Daoy (cell line): Measurements from ENCODE around the gene SLC35D2. TPM values are rescaled to one million over a fixed set of nuclear protein-coding genes. Genes with fewer than 3 reads are reported as not detected.
"Not testable (repeated sequence)": the region's sequence is repeated elsewhere in the genome, so short reads cannot be mapped to it uniquely, and the experiment has no call there.

Source experiments
- DNase-seq: peaks from one replicate; pipeline ENCODE4 v3.0.0-alpha.2; 2015; ENCODE audit warnings: low read depth
- total RNA-seq: library from RNA; depleted of rRNA; stranded (reverse); fragments of >200 nt; shearing (Covaris generic); gene quantifications from 2 replicates; pipeline ENCODE4 v1.2.3, GENCODE V29; 2014

The SLC35D2 gene
- total RNA-seq, 1 experiment from 2014 or later: 18.6 TPM

DNA sequence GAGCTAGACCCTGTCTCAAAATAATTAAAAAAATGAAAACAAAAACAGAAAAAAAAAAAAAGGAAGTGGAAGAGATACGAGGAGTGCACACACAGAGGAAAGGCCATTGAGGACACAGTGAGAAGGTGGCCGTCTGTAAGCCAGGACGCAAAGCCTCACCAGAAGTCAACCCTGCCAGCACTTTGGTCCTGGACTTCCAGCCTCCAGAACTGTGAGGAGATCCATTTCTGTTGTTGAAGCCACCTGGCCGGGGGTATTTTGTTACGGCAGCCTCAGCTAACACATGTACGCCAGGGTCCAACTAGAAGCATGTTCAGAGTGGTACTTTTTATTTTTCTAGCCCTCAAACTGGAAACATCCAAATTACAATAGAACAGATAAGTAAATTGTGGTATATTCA is 21.8 kb downstream of the SLC35D2 start:
- no peak for DNase-seq

DNA sequence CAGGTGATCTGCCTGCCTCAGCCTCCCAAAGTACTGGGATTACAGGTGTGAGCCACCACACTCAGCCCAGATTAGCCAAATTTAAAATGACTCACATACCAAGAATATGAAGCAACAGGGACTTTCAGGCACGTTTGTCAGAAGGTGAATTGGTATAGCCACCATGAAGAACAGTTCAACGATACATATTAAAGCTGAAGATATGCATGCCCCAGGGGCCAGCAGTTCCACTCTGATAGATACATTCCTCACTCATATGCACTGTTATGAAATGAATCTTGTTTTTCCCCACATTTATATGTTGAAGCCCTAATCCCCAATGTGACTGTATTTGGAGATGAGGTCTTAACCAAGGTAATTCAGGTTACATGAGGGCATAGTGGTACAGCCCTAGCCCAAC is 22.5 kb downstream of the SLC35D2 start:
- DNase-seq: no peak

DNA sequence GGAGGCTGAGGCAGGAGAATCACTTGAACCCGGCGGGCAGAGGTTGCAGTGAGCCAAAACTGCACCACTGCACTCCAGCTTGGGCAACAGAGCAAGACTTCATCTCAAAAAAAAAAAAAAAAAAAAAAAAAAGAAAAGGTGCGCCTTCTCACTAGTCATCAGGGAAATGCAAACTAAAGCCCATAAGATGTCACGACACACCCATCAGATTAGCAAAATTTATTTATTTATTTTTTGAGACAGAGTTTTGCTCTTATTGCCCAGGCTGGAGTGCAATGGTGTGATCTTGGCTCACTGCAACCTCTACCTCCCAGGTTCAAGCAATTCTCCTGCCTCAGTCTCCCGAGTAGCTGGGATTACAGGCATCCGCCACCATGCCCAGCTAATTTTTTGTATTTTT is 23.0 kb downstream of the SLC35D2 start:
- not testable (repeated sequence) for DNase-seq

DNA sequence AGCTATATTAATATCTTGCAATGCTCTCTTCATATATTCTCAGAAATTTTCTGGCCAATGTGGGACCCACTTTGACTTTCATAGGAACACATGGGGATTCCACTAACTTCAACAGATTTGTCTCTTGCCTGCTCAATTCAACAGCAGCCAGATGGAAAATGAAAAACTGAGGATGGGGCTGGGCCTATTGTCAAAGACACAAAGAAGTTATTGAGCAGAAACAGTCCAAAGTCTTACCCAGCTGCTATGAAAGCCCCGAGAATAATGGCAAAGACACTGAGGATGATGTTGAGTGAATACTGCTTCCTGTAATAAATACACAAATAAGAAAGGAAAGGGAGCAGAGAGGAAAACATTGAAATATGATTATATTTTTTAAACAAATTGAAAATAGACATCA is 32.6 kb downstream of the SLC35D2 start:
- DNase-seq: no peak

DNA sequence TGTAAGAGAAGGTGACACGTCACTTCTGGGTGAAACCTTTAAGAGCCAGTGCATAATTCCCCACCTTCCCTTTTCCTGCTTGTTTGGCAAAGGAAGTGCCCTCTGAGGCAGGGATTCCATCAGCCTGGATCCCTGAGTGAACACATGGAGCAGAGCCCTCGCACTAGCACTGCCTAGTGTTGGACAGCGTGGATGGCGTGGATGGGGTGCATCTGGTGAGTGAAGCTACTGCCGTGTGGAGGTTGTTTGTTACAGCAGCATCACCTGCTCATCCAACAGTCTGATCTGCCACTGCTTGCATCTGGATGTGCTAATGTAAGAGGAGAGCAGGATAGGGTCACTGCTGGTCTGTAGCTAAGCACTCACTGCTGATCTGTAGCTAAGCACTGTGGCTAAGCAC is 35.2 kb downstream of the SLC35D2 start:
- DNase-seq: no peak

DNA sequence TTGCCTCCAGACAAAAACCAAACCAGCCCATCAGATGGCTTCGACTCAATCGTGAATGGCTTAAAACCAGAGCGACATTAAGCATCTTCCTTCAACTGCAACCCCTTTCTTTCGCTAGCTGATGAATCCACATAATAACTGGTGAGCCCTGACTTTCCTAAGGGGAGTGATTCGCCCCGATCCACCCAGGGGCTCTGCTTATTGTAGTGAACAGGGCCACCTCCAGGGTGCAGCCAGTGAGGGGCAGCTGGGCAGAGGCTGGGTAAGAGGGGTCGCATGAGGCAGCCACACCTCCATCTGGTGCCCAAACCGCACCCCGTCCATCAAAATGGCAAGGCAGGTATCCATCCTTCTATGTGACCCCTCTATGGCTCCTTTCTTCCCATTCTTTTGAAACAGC is 38.0 kb downstream of the SLC35D2 start:
- DNase-seq: no peak

DNA sequence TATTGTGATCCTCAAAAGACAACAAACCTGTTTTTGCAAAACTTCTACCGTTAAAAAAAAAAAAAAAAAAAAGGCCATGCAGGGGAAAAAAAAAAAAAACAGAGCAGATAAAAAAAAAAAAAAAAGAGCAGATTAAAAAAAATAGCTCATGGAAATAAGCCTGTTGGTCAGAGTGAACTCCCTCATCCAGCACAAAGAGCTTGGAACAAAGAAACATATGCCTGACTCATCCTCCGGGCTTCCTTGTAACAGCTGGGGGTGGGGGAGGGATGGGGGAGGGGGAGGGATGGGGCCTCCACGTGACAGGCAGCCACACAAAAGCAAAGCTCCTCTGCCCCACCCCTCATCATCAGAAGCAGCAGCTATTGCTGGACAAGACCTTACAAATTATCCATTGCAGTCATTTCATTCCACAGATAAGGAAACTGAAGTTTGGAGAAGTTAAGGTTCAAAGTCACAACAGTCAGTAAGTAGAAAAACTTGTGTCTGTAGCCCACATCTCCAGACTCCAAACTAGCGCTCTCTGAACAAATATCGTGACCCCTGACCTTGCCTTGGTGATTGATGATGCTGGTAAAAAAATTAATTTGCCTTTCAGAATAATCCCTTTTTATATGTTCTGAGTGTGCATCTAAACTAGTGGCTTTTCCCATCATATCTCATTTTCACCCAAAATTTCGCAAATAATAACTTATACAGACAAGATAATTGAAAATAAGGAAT is 38.9 kb downstream of the SLC35D2 start:
- peak; percentile 91 for DNase-seq

DNA sequence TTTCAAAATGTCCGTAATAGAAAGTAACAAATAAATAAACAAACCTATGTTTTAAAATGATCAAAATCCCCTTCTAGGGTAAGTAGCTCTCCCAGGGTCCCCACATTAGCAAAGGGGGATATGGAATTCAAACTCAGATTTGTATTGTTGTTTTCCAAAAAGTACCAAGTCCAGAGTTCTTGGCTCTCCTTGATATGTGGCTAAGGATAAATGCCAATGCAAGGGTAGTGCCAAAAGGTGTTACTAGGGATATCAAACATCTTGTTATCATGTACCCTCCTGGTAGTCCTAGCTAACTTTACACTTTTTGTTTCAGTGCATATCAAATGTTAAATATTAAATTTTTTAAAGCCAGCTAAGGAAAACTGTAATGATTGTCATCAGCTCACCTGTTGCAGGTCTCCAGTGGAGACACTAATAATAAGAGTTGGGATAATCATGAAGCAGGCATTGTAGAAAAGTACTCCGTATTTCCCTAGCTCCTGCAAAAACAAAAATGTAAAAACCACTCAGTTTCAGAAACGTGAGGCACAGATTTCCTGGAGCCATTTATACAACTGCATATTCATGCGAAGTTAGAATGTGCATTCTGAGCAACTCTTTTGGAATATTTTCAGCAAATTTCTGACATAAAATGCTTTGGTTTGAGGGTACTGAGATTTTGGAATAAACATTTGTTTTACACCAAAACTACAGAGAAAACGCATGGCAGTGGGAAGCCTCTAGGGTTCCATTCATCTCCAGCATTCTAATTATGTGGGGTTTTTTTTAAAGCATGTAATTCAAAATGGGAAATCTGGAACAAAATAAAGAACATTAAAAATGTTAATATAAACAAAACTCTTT is 39.8 kb downstream of the SLC35D2 start:
- DNase-seq: no peak

DNA sequence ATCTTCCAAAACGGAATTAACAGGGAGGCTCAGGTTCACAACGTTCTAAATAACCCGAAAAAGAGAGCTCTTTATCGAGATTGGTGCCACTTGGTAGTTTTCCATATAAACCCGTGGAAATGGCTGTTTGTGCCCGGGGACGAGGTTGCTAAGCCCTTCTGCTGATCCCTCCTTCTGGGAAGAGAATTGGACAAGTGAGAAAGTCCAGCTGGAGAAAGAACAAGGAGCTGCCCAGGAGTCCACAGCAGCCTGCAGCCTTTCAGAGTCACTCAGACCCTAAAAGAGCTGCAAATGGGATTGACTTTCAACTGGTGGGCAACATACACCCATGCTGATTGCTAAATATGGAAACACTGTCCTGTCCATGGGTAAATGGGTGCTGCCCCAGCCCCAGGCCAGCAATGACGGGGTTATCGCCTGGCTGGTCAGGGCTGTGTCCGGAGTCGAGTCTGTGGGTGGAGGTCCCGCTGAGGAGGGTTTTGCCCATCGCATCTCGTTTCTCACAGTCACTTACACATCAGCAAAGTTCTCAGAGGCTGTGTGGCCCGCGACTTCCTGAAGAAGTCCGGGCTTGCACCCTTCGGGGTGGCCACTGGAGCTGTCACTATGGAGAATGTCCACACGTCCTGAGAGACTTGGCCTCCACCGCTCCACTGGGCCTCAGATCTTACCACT is 40.8 kb downstream of the SLC35D2 start:
- no peak for DNase-seq

DNA sequence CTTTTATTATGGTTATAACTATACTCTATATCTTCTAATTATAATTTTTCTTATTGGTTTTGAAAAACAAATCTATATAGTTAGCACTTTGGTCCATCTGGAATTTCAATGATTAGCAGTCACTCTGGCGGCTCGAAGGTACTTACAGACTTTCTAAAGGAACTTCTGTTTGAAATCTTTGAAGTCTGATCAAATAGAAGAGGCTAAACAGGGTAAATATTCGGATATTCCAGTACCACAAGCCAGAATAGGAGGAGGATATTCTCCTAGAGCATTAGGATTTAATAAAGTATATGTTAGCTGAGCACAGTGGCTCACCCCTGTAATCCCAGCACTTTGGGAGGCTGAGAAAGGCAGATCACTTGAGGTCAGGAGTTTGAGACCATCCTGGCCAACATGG is 42.8 kb downstream of the SLC35D2 start:
- no peak for DNase-seq

DNA sequence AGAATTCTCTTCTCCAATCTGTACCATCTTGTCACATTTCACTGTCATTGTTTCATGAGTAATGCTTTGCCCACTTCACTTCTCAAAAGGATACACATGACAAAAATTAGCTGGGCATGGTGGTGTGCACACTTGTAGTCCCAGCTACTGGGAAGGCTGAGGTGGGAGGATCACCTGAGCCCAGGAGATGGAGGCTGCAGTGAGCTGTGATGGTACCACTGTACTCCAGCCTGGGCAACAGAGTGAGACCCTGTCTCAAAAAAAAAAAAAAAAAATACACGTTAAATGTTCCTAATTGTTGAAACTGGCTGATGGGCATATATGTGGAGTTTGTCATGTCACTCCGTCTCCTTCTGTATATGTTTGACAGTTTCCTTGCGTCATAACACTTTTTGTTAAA is 45.2 kb downstream of the SLC35D2 start:
- no peak for DNase-seq

DNA sequence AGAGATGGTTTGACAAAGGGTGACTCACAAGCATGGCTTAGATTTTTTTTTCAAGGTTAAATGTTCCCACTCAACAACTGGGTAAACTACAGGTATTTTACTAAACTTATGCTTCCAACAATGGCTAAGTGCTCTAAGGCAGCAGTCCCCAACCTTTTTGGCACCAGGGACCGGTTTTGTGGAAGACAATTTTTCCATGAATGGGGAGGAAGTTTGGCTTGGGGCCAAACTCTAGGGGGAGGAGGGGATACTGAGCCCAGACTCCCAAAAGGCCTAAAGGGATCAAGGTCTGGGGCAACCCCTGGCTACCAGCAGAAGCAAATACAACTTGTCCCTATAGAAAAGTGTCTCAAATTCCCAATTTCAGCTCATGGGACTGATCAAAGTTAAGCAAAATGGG is 49.6 kb downstream of the SLC35D2 start:
- no peak for DNase-seq

DNA sequence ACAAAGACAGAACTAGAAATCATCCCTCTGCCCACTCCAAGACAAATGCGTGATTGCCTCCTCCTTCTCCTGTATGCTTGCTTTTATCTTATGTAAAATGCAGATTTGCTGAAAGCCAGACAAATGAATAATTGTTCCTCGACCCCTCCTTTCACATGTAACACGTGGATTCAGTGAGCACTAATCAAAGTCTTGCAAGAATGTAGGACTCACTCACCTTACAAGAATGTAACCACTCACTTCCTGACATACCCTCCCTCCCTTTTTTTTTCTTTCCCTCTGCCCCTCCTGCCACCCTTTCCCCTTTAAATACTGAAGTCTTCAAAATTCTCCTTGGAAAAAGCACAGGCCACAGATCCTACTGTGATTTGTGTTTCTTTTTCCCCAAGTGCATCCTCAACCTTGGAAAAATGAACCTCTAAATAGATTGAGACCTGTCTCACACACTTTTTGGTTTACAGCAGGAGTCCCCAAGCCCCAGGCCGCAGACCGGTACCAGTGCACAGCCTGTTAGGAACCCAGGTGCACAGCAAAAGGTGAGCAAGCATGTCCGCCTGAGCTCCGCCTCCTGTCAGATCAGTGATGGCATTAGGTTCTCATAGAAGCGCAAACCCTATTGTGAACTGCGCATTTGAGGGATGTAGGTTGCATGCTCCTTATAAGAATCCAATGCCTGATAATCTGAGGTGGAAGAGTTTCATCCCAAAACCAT is 52.1 kb downstream of the SLC35D2 start:
- DNase-seq: peak; percentile 68

DNA sequence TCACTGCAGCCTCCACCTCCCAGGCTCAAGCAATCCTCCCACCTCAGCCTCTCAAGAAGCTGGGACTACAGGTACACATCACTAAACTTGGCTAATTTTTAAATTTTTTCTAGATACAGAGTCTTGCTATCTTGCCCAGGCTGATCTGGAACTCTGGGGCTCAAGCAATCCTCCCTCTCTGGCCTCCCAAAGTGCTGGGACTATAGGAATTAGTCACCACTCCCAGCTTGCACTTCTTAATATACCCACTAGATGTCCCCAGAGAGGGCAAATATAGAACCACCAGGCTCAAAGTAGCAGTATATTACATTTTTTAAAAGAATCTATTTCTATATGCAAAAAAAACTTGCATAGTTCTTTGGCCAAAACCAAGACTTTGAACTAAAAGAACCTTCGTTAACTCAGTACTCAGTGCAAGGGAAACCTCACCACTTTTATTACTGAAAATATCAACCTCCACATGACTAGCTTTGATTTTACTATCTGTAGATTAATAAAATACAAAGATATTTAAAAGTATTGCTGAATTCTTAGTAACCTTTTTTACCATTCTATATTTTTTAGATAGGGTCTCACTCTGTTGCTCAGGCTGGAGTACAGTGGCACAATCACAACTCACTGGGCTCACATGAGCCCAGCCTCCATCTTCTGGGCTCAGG is 55.7 kb downstream of the SLC35D2 start:
- peak; percentile 56 for DNase-seq

DNA sequence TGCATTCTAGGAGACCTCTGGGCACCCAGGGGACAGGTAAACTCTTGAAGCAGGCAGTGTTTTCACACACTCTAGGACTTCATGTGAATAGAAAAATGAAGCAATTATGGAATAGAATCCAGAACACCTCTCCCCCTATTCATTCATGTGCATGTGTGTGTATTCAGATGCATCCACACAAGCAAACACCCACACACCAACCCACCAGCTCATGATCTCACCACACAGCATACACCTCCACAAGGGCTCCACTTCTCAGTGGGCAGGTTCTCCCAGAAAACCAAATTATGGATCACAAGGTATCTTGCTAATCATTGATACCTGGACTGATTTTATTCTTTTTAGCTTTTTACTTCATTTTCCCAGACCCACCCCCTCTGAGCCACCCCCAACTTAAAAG is 60.3 kb downstream of the SLC35D2 start:
- DNase-seq: no peak

DNA sequence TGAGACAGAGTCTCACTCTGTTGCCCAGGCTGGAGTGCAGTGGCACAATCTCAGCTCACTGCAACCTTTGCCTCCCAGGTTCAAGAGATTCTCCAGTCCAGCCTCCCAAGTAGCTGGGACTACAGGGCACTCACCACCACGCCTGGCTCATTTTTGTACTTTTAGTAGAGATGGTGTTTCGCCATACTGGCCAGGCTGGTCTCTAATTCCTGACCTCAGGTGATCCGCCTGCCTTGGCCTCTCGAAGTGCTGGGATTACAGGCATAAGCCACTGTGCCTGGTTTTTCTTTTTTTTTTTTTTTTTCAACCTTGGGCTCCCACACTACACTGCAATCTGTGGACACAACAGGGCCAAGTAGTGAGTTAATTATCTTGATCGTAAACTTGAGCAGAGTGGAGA is 60.8 kb downstream of the SLC35D2 start:
- DNase-seq: not testable (repeated sequence)

DNA sequence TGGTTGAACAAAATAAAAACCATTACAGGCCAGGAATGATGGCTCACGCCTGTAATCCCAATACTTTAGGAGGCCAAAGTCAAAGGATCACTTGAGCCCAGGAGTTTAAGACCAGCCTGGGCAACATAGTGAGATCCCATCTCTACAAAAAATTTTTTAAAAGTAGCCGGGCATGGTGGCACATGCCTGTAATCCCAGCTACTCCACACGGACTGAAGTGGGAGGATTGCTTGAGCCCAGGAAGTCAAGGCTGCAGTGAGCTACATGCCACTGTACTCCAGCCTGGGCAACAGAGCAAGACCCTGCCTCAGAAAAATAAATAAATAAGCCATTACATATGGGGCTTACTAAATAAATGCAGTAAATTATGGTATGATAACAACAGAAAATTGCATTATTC is 61.3 kb downstream of the SLC35D2 start:
- not testable (repeated sequence) for DNase-seq

DNA sequence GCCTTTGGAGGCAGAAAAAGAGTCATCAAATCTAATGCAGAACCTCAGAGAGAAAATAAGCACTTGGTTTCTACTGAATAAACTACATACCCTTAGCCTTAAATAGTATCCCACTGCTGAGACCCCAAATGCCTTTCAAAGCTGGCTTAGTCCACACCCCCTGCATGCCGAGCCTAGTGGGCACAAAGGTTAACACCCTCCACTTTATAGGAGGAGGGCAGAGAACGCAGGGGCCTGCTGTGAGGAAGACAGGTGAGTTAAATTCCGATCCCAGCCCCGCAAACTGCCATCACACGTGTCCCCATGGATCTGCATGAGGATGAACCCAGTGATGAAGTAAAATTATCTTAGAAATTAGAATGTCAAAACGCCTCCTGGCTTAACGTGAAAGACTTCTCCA is 62.0 kb downstream of the SLC35D2 start:
- no peak for DNase-seq

DNA sequence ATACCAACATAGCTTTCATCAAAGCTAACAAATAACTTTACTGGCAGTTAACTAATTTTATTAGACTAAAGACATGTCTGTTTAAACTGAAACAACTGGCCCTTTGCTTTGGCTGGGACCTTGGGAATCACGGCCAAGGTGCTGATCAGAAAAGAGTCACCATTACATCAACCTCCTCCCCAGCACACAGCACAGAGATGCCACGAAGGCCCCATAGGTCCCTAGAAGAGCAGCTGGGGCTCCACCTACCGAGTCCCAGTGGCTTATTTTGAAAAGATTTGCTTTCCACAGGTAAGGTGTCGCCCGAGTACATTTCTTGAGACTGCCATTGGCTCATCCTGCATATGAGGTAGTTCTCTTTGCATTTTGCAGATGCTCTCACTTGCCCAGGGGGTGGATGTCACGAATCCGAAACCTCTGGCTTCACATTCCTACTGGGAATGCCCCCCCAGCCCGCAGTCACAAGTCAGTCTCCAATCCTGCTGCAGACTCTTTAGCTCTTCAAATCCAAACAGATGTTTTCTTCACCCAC is 62.7 kb downstream of the SLC35D2 start:
- DNase-seq: no peak

DNA sequence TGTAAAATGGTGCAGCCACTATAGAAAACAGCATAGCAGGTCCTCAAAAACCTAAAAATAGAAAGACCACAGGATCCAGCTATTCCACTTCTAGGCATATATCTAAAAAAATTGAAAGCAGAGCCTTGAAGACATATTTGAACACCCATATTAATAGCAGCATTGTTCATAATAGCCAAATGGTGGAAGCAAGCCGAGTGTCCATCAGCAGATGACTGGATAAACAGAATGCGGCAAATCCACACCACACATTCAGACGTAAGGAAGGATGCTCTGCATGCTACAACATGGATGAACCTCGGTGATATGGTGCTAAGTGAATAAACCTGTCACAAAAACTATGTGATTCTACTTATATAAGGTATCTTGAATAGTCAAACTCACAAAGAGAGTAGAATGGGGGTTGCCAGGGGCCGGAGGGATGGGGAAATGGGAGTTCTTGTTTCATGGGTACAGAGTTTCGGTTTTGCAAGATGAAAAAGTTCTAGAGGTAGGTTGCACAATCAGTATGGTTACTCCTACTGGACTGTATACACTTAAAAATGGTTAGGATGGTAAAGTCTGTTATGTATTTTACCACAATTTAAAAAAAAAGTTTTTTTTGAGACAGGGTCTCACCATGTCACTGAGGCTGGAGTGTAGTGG is 64.5 kb downstream of the SLC35D2 start:
- no peak for DNase-seq
